ENCODE data around the gene MAP1LC3B2.

DNA sequence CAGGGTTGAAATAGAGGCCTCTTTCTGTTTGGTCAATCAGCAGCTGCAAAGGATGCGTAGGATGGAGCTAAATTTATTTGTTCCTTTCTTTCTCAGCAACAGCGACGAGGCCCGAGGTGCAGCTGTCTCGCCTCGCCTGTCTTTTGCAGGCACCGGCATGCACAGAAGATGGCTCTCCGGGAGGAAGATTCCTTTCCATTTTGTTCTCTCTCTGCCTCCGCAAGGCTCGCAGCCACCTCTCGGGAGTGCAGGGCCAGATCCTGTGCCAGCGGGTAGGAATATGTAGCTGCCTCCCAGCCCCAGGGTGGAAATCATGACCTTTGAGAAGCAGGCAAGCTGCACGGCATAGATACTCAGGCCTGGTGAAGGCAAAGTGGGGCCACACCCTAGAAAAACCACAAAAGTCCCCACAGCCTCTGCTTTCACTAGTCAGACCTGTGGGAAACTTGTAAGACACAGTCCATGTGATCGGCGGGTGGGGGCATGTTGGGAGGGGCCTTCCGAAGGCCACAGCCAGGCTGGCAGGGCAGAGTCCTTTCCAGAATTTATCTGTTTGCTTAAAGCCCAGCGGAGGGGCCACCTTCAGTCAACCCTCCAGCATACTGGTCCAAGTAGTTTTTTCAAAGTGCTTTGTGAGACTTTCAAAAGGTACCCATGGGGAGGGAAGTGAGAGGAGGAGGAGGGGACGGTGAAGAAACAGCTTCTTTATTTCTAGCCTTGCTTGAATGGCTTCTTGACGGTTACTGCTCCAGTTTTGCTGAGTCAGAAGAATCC lies at the start of gene MAP1LC3B2:
- TF ChIP-seq BHLHE40 (IDR thresholded peaks at IDR 0.05; ENCODE audit: borderline replicate concordance) (no peak), SP1 (IDR thresholded peaks at IDR 0.05) (no peak), ARNT (IDR thresholded peaks at IDR 0.05) (no peak)
